ENCODE measurements around the gene ZYG11A. TPM values are rescaled to one million over a fixed set of nuclear protein-coding genes. Genes with fewer than 3 reads are reported as not detected.

ZYG11A gene
- total and polyA plus RNA-seq, 2 of the 8 experiments (the other 6 are each of a cell fraction or from before 2014, with no cell fraction given) = 0.89 to 2.6 TPM

- no peak for TF ChIP-seq JUND (IDR thresholded peaks at IDR 0.05; ENCODE audit: low read length)
- TF ChIP-seq RNF2 (IDR thresholded peaks at IDR 0.05; ENCODE audit: borderline replicate concordance, low read depth, low read length, missing control alignments, poor library complexity, severe bottlenecking) = no peak
- no peak for TF ChIP-seq RXRA (IDR thresholded peaks at IDR 0.05; ENCODE audit: insufficient read depth, low read depth, low read length)
- TF ChIP-seq POLR2AphosphoS5 (IDR thresholded peaks at IDR 0.05; ENCODE audit: low read depth, low read length) = no peak
- TF ChIP-seq KDM1A (IDR thresholded peaks at IDR 0.05; ENCODE audit: borderline replicate concordance, low read length) = no peak
Measured at GRCh38 chr1:52904208-52904926, 61.8 kb downstream of the ZYG11A start (continued).
